ENCODE results near the gene CDC73.
"Not testable (repeated sequence)": the region's sequence is repeated elsewhere in the genome, so short reads cannot be mapped to it uniquely, and the experiment has no call there.

DNA sequence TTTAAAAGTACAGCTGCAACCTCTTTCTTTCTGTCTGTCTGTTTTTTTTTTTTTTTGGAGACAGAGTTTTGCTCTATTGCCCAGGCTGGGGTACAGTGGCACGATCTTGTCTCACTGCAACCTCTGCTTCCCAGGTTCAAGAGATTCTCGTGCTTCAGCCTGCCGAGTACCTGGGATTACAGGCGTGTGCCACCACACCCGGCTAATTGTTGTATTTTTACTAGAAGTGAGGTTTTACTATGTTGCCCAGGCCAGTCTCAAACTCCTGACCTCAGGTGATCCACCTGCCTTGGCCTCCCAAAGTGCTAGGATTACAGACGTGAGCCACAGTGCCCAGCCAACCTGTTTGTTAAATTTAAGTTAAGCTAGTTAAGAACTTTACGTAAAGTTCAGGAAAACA, 67.1 kb downstream of the CDC73 start:
- TF ChIP-seq, protein P1, sequence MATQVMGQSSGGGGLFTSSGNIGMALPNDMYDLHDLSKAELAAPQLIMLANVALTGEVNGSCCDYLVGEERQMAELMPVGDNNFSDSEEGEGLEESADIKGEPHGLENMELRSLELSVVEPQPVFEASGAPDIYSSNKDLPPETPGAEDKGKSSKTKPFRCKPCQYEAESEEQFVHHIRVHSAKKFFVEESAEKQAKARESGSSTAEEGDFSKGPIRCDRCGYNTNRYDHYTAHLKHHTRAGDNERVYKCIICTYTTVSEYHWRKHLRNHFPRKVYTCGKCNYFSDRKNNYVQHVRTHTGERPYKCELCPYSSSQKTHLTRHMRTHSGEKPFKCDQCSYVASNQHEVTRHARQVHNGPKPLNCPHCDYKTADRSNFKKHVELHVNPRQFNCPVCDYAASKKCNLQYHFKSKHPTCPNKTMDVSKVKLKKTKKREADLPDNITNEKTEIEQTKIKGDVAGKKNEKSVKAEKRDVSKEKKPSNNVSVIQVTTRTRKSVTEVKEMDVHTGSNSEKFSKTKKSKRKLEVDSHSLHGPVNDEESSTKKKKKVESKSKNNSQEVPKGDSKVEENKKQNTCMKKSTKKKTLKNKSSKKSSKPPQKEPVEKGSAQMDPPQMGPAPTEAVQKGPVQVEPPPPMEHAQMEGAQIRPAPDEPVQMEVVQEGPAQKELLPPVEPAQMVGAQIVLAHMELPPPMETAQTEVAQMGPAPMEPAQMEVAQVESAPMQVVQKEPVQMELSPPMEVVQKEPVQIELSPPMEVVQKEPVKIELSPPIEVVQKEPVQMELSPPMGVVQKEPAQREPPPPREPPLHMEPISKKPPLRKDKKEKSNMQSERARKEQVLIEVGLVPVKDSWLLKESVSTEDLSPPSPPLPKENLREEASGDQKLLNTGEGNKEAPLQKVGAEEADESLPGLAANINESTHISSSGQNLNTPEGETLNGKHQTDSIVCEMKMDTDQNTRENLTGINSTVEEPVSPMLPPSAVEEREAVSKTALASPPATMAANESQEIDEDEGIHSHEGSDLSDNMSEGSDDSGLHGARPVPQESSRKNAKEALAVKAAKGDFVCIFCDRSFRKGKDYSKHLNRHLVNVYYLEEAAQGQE (IDR thresholded peaks at IDR 0.05; ENCODE audit: borderline replicate concordance): not testable (repeated sequence)
- TF ChIP-seq, protein P1 (CRISPR knock-in tag; IDR thresholded peaks at IDR 0.05; ENCODE audit: low read depth): not testable (repeated sequence)
- not testable (repeated sequence) for TF ChIP-seq ZBTB17 (CRISPR knock-in tag; IDR thresholded peaks at IDR 0.05); EZH2 (IDR thresholded peaks at IDR 0.05; ENCODE audit: borderline replicate concordance, low read depth, low read length)
